ENCODE measurements around the gene CRHR1.

GRCh38 chr17:45791935-45792334 is 7.8 kb downstream of the CRHR1 start:
- TF ChIP-seq CTCF (conservative IDR thresholded peaks at IDR 0.05): no peak
- no peak for TF ChIP-seq EZH2 (IDR thresholded peaks at IDR 0.05; ENCODE audit: low read depth)
